Loucy (cell line): ENCODE data around the gene PBX1.

Experiments used
- EZH2phosphoT487 ChIP-seq: fragments of 200-600 bp; IDR thresholded peaks from 2 replicates; pipeline ENCODE4 v1.6.1; 2018; ENCODE audit warnings: antibody characterized with exemption, mild to moderate bottlenecking, moderate library complexity, borderline replicate concordance
- TF ChIP-seq, protein P1 (sequence below): fragments of 200-600 bp; sonication (generic); conservative IDR thresholded peaks from 2 replicates; pipeline ENCODE4 v1.5.1; 2014; ENCODE audit warnings: mild to moderate bottlenecking, antibody characterized with exemption, low read length

DNA sequence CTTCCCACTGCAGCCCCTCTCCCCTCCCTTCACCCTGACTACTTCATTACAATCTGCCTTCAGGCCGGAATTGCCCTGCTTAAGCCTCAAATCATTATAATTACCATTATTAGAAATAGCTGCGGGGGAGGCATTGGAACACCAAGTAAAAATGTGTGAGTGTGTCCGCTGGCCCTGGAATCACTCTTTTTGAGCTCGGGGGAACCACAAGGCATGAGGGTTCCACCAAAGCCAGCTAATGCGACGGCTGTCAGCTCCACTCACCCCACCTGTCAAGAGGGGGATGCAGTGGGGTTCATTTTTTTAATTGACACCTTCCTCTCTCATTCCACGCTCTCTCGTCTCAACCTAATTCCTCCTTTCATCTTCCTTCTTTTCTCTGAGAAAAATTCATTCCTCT lies 177.2 kb downstream of the PBX1 start:
- TF ChIP-seq EZH2phosphoT487: no peak
- TF ChIP-seq, protein P1, sequence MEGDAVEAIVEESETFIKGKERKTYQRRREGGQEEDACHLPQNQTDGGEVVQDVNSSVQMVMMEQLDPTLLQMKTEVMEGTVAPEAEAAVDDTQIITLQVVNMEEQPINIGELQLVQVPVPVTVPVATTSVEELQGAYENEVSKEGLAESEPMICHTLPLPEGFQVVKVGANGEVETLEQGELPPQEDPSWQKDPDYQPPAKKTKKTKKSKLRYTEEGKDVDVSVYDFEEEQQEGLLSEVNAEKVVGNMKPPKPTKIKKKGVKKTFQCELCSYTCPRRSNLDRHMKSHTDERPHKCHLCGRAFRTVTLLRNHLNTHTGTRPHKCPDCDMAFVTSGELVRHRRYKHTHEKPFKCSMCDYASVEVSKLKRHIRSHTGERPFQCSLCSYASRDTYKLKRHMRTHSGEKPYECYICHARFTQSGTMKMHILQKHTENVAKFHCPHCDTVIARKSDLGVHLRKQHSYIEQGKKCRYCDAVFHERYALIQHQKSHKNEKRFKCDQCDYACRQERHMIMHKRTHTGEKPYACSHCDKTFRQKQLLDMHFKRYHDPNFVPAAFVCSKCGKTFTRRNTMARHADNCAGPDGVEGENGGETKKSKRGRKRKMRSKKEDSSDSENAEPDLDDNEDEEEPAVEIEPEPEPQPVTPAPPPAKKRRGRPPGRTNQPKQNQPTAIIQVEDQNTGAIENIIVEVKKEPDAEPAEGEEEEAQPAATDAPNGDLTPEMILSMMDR: no peak
